Endodermal cell (in vitro differentiated cells): ENCODE measurements around the gene FAM167B. TPM values are rescaled to one million over a fixed set of nuclear protein-coding genes. Genes with fewer than 3 reads are reported as not detected.
A peak's percentile ranks its signal among the peaks of the same experiment; 100 is the strongest.

Experiments
- DNase-seq: peaks from one replicate; pipeline ENCODE4 v3.0.0-alpha.2; 2017
- H3K27ac ChIP-seq: 2 replicates; pipeline ENCODE4 v1.5.1; 2013; ENCODE audit warnings: mild to moderate bottlenecking, low read depth, low read length, moderate library complexity
- H3K27me3 ChIP-seq: 2 replicates; pipeline ENCODE4 v1.6.1; 2013; ENCODE audit warnings: mild to moderate bottlenecking, low read length, moderate library complexity; ENCODE audit not compliant: insufficient read depth, control insufficient read depth, poor library complexity, severe bottlenecking
- H3K36me3 ChIP-seq: 2 replicates; pipeline ENCODE4 v1.7.0; 2013; ENCODE audit warnings: mild to moderate bottlenecking, low read length, moderate library complexity; ENCODE audit not compliant: control insufficient read depth, insufficient read depth
- H3K4me1 ChIP-seq: one replicate; pipeline ENCODE4 v1.7.0; 2013; ENCODE audit warnings: low read length; ENCODE audit not compliant: control insufficient read depth, insufficient read depth
- H3K4me3 ChIP-seq: 2 replicates; pipeline ENCODE4 v1.5.1; 2013; ENCODE audit warnings: mild to moderate bottlenecking, low read length, moderate library complexity
- H3K9ac ChIP-seq: 2 replicates; pipeline ENCODE4 v1.6.1; 2013; ENCODE audit warnings: mild to moderate bottlenecking, low read length, moderate library complexity; ENCODE audit not compliant: poor library complexity, severe bottlenecking; ENCODE audit errors: extremely low read depth
- H3K9me3 ChIP-seq: 2 replicates; pipeline ENCODE4 v1.6.1; 2013; ENCODE audit warnings: mild to moderate bottlenecking, low read length, moderate library complexity; ENCODE audit not compliant: control insufficient read depth
- H3K27ac Mint-ChIP-seq: 2 replicates; pipeline ENCODE4 v1.8.0; 2020; ENCODE audit warnings: mixed read lengths
- H3K27me3 Mint-ChIP-seq: 2 replicates; pipeline ENCODE4 v1.8.0; 2021; ENCODE audit warnings: mild to moderate bottlenecking, mixed read lengths; ENCODE audit not compliant: insufficient read depth
- H3K36me3 Mint-ChIP-seq: 2 replicates; pipeline ENCODE4 v1.8.0; 2020; ENCODE audit warnings: low read depth, mixed read lengths
- H3K4me1 Mint-ChIP-seq: 2 replicates; pipeline ENCODE4 v1.8.0; 2020; ENCODE audit warnings: mixed read lengths
- H3K4me3 Mint-ChIP-seq: 2 replicates; pipeline ENCODE4 v1.8.0; 2020; ENCODE audit warnings: mild to moderate bottlenecking, moderate library complexity, mixed read lengths
- H3K9me3 Mint-ChIP-seq: 2 replicates; pipeline ENCODE4 v1.8.0; 2020; ENCODE audit warnings: mild to moderate bottlenecking, mixed read lengths
- WGBS, 2 experiments: methylation state at CpG; one replicate each; pipeline versions ENCODE4 v1.1.5 to v1.1.7; 2013; ENCODE audit warnings: missing lambda C conversion rate in 2 of 2, mixed read lengths in 1 of 2; ENCODE audit not compliant: insufficient coverage in 1 of 2, insufficient read length in 1 of 2; 5-methylcytosine and 5-hydroxymethylcytosine counted together
- total RNA-seq, 2 donors: library from RNA; stranded (reverse); fragmentation: NEBNext Ultra II Directional in 1 of 2; extraction: Animal tissue kit (Norgen Biotek cat#: 25700) in 1 of 2; gene quantifications; 2 replicates in 1 of 2; 3 replicates in 1 of 2; pipeline ENCODE4 v1.2.1, GENCODE V29; 2021
- TF ChIP-seq, protein P1 (sequence below): fragments of 200-600 bp; sonication (generic); conservative IDR thresholded peaks from 2 replicates; pipeline ENCODE4 v1.5.0; 2021; ENCODE audit warnings: antibody characterized with exemption, mild to moderate bottlenecking

The FAM167B gene
- total RNA-seq, 2 donors from 2014 or later, result 1.1 to 2.9 TPM

DNA sequence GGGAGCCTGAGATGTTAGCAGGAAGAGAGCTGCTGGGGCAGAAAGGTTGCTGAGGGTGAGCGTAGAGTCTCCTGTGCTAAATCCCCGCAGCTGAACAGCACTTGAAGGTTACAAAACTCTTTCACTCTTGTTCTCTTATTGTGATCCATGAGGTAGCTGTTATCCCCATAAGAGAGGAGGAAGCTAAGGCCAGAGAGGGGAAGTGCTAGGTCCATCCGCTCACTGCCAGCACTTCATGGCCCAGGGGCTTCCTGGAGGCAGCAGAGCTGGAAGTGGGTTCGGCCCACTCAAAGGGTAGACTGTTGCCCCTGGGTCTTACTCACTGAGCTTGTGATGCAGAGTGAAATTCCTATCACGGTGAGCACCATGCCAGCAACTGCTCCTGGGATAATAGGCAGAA lies 30.5 kb upstream of the FAM167B start:
- Mint-ChIP-seq H3K4me1 (peaks cover 4% of the 10 kb centered on the region), H3K27ac (no peak overlapping the region), H3K9me3 (no peaks in the 10 kb centered on the region), H3K27me3 (no peaks in the 10 kb centered on the region), H3K4me3 (no peak overlapping the region), H3K36me3 (peaks cover 33% of the 10 kb centered on the region)
- Histone ChIP-seq H3K4me3 (no peak overlapping the region), H3K27ac (no peak overlapping the region), H3K27me3 (no peaks in the 10 kb centered on the region), H3K9ac (no peak overlapping the region), H3K36me3 (peaks cover 43% of the 10 kb centered on the region), H3K9me3 (no peaks in the 10 kb centered on the region), H3K4me1 (no peaks in the 10 kb centered on the region)
- TF ChIP-seq, protein P1, sequence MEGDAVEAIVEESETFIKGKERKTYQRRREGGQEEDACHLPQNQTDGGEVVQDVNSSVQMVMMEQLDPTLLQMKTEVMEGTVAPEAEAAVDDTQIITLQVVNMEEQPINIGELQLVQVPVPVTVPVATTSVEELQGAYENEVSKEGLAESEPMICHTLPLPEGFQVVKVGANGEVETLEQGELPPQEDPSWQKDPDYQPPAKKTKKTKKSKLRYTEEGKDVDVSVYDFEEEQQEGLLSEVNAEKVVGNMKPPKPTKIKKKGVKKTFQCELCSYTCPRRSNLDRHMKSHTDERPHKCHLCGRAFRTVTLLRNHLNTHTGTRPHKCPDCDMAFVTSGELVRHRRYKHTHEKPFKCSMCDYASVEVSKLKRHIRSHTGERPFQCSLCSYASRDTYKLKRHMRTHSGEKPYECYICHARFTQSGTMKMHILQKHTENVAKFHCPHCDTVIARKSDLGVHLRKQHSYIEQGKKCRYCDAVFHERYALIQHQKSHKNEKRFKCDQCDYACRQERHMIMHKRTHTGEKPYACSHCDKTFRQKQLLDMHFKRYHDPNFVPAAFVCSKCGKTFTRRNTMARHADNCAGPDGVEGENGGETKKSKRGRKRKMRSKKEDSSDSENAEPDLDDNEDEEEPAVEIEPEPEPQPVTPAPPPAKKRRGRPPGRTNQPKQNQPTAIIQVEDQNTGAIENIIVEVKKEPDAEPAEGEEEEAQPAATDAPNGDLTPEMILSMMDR, result no peak
- WGBS, 2 experiments, result 94 to 96% methylated on average over 2 to 5 of the region's 5 CpGs
- DNase-seq, result no peak

DNA sequence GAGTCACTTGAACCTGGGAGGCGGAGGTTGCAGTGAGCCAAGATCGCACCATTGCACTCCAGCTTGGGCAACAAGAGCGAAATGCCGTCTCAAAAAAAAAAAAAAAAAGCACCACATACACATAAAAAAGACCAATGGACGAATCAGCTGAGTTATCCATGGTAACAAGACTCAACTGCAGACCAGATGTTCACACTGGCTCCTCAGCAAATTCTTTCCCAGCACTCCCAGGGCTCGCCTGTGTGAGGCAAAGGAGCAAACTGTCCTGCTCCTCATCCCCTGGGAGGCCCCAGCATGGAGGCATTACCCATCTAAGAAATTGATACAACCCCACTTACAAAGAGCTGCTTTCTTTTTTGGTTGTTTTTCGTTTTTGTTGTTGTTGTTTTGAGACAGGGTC lies 28.0 kb upstream of the FAM167B start:
- Mint-ChIP-seq H3K36me3 (peaks cover 40% of the 10 kb centered on the region), H3K27ac (no peak overlapping the region), H3K9me3 (no peaks in the 10 kb centered on the region), H3K4me1 (peaks cover 9% of the 10 kb centered on the region), H3K4me3 (no peak overlapping the region), H3K27me3 (no peaks in the 10 kb centered on the region)
- no peaks in the 10 kb centered on the region for H3K9me3 ChIP-seq
- H3K9ac ChIP-seq, result no peak overlapping the region
- H3K4me3 ChIP-seq, result no peak overlapping the region
- WGBS, 2 experiments, result 90 to 100% methylated on average over 1 to 7 of the region's 7 CpGs
- H3K4me1 ChIP-seq, result no peaks in the 10 kb centered on the region
- DNase-seq, result no peak
- TF ChIP-seq, protein P1, result no peak
- no peaks in the 10 kb centered on the region for H3K27me3 ChIP-seq
- H3K27ac ChIP-seq, result no peak overlapping the region
- H3K36me3 ChIP-seq, result peaks cover 49% of the 10 kb centered on the region

GRCh38 chr1:32220746-32221580 lies 26.1 kb upstream of the FAM167B start:
- H3K9me3 ChIP-seq, result no peaks in the 10 kb centered on the region
- peaks cover 9% of the 10 kb centered on the region for H3K4me1 Mint-ChIP-seq
- no peaks in the 10 kb centered on the region for H3K9me3 Mint-ChIP-seq
- DNase-seq, result no peak
- 93 to 97% methylated on average over 3 to 4 of the region's 4 CpGs for WGBS, 2 experiments
- H3K4me1 ChIP-seq, result no peaks in the 10 kb centered on the region
- H3K4me3 Mint-ChIP-seq, result peak overlapping the region; percentile 97
- peak overlapping the region; percentile 93 for H3K9ac ChIP-seq
- TF ChIP-seq, protein P1, result no peak
- H3K36me3 Mint-ChIP-seq, result peaks cover 42% of the 10 kb centered on the region
- H3K27ac Mint-ChIP-seq, result peak overlapping the region; percentile 97
- H3K27ac ChIP-seq, result no peak overlapping the region
- peak overlapping the region; percentile 98 for H3K4me3 ChIP-seq
- peaks cover 51% of the 10 kb centered on the region for H3K36me3 ChIP-seq
- H3K27me3 Mint-ChIP-seq, result no peaks in the 10 kb centered on the region
- no peaks in the 10 kb centered on the region for H3K27me3 ChIP-seq
